ENCODE measurements around the gene PFKP.

DNA sequence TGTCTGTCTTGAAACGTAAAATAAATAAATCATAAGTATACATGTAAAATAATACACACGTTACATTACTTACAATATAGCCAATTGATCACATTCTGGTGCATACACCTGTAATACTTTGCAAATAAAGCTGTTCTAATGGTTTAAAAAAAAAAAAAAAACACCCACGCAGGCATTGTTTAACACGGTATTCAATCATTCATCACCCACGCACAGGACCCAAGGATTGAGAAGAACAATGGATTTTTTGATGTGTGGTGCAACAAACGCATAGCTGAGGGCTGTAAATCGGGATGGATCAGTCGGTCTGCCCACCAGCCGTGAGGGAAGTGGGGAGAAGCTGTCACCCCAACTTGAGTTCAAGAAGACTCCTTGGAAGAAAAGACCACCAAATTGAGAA lies 96.5 kb downstream of the PFKP start:
- TF ChIP-seq CTCF (IDR thresholded peaks at IDR 0.05; ENCODE audit: poor library complexity) (no peak), EZH2phosphoT487 (IDR thresholded peaks at IDR 0.05; ENCODE audit: low read depth, severe bottlenecking, unreplicated experiment) (no peak), EZH2 (IDR thresholded peaks at IDR 0.05; ENCODE audit: borderline replicate concordance) (no peak)
